H9 (cell line): ENCODE measurements around the gene KIF1A. TPM values are rescaled to one million over a fixed set of nuclear protein-coding genes. Genes with fewer than 3 reads are reported as not detected.

ENCODE experiments used
- DNase-seq: peaks from one replicate; pipeline ENCODE4 v3.0.0-alpha.2; 2017
- H2AFZ ChIP-seq: one replicate; pipeline ENCODE4 v1.6.1; 2013; ENCODE audit warnings: mild to moderate bottlenecking, low read length, control low read depth, moderate library complexity
- H2AK5ac ChIP-seq: 2 replicates; pipeline ENCODE4 v1.6.1; 2013; ENCODE audit warnings: low read length, control low read depth, mixed read lengths; ENCODE audit not compliant: insufficient read length
- H2BK120ac ChIP-seq: one replicate; pipeline ENCODE4 v1.6.1; 2013; ENCODE audit warnings: low read depth, mild to moderate bottlenecking, low read length, control low read depth, inconsistent platforms; ENCODE audit not compliant: poor library complexity, severe bottlenecking
- H2BK12ac ChIP-seq: 2 replicates; pipeline ENCODE4 v1.6.1; 2013; ENCODE audit warnings: low read length, control low read depth, mixed read lengths, low read depth; ENCODE audit not compliant: insufficient read length
- H2BK15ac ChIP-seq: 2 replicates; pipeline ENCODE4 v1.6.1; 2013; ENCODE audit warnings: low read depth, low read length, control low read depth
- H2BK20ac ChIP-seq: one replicate; pipeline ENCODE4 v1.6.1; 2013; ENCODE audit warnings: low read depth, mild to moderate bottlenecking, low read length, control low read depth, inconsistent platforms; ENCODE audit not compliant: poor library complexity, severe bottlenecking
- H2BK5ac ChIP-seq: 2 replicates; pipeline ENCODE4 v1.6.1; 2013; ENCODE audit warnings: low read length, control low read depth, mixed read lengths; ENCODE audit not compliant: insufficient read length
- H3K14ac ChIP-seq: 2 replicates; pipeline ENCODE4 v1.6.1; 2013; ENCODE audit warnings: low read length, control low read depth; ENCODE audit not compliant: insufficient read depth
- H3K18ac ChIP-seq: 2 replicates; pipeline ENCODE4 v1.6.1; 2013; ENCODE audit warnings: low read depth, mild to moderate bottlenecking, mixed read lengths, low read length, control low read depth; ENCODE audit not compliant: insufficient read length
- H3K23ac ChIP-seq: 2 replicates; pipeline ENCODE4 v1.6.1; 2013; ENCODE audit warnings: low read length, control low read depth, mixed read lengths, low read depth; ENCODE audit not compliant: insufficient read length
- H3K23me2 ChIP-seq: 2 replicates; pipeline ENCODE4 v1.6.1; 2013; ENCODE audit warnings: low read depth, mild to moderate bottlenecking, mixed read lengths, low read length, control low read depth; ENCODE audit not compliant: insufficient read length, poor library complexity, severe bottlenecking
- H3K27ac ChIP-seq: 2 replicates; pipeline ENCODE4 v1.5.1; 2013; ENCODE audit warnings: low read length, control low read depth, mixed read lengths, low read depth; ENCODE audit not compliant: insufficient read length
- H3K27me3 ChIP-seq: 2 replicates; pipeline ENCODE4 v1.6.1; 2013; ENCODE audit warnings: low read length, control low read depth, inconsistent platforms; ENCODE audit not compliant: insufficient read depth
- H3K4ac ChIP-seq: 2 replicates; pipeline ENCODE4 v1.6.1; 2013; ENCODE audit warnings: low read depth, mild to moderate bottlenecking, control low read depth, inconsistent platforms, low read length, moderate library complexity
- H3K4me1 ChIP-seq: 2 replicates; pipeline ENCODE4 v1.6.1; 2013; ENCODE audit warnings: low read length, control low read depth, inconsistent platforms; ENCODE audit not compliant: insufficient read depth
- H3K4me2 ChIP-seq: 2 replicates; pipeline ENCODE4 v1.6.1; 2013; ENCODE audit warnings: low read length, control low read depth, mixed read lengths; ENCODE audit not compliant: insufficient read length, insufficient read depth
- H3K56ac ChIP-seq: 2 replicates; pipeline ENCODE4 v1.6.1; 2013; ENCODE audit warnings: low read depth, mild to moderate bottlenecking, mixed read lengths, low read length, control low read depth; ENCODE audit not compliant: insufficient read length
- H3K79me1 ChIP-seq: 2 replicates; pipeline ENCODE4 v1.6.1; 2013; ENCODE audit warnings: low read depth, mild to moderate bottlenecking, moderate library complexity, low read length, control low read depth, inconsistent platforms; ENCODE audit not compliant: insufficient read depth, poor library complexity, severe bottlenecking
- H3K79me2 ChIP-seq: 2 replicates; pipeline ENCODE4 v1.6.1; 2013; ENCODE audit warnings: low read length, control low read depth, inconsistent platforms; ENCODE audit not compliant: insufficient read depth
- H3K9ac ChIP-seq: 2 replicates; pipeline ENCODE4 v1.6.1; 2013; ENCODE audit warnings: low read length, control low read depth, mixed read lengths; ENCODE audit not compliant: insufficient read length; ENCODE audit errors: extremely low read depth
- H3K9me3 ChIP-seq: one replicate; pipeline ENCODE4 v1.6.1; 2013; ENCODE audit warnings: low read depth, low read length, inconsistent platforms; ENCODE audit not compliant: control insufficient read depth
- H3T11ph ChIP-seq: one replicate; pipeline ENCODE4 v1.6.1; 2013; ENCODE audit warnings: mild to moderate bottlenecking, low read length, control low read depth, inconsistent platforms
- H4K20me1 ChIP-seq: one replicate; pipeline ENCODE4 v1.6.1; 2013; ENCODE audit not compliant: control insufficient read depth, insufficient read length, insufficient read depth
- H4K5ac ChIP-seq: 2 replicates; pipeline ENCODE4 v1.6.1; 2013; ENCODE audit warnings: low read depth, mild to moderate bottlenecking, mixed read lengths, low read length, control low read depth; ENCODE audit not compliant: insufficient read length
- H4K8ac ChIP-seq: replicated peaks from 2 replicates; pipeline ENCODE4 v1.6.1; 2013; ENCODE audit warnings: low read length, control low read depth, mixed read lengths, low read depth; ENCODE audit not compliant: insufficient read length
- H4K91ac ChIP-seq: 2 replicates; pipeline ENCODE4 v1.6.1; 2013; ENCODE audit warnings: low read depth, mild to moderate bottlenecking, moderate library complexity, mixed read lengths, low read length, control low read depth; ENCODE audit not compliant: insufficient read length
- H3K27ac Mint-ChIP-seq, 3 experiments: 2 replicates in 2 of 3; 3 replicates in 1 of 3; pipeline ENCODE4 v1.8.0; 2020 to 2021; ENCODE audit warnings: mixed read lengths in 3 of 3, mild to moderate bottlenecking in 1 of 3, moderate library complexity in 1 of 3
- H3K27me3 Mint-ChIP-seq: 2 replicates; pipeline ENCODE4 v1.8.0; 2021; ENCODE audit warnings: low read depth, mild to moderate bottlenecking, moderate library complexity, mixed read lengths
- H3K36me3 Mint-ChIP-seq, 3 experiments: 2 replicates in 2 of 3; 3 replicates in 1 of 3; pipeline ENCODE4 v1.8.0; 2020 to 2021; ENCODE audit warnings: low read depth in 3 of 3, mixed read lengths in 3 of 3; ENCODE audit not compliant: insufficient read depth in 1 of 3
- H3K4me1 Mint-ChIP-seq, 2 experiments: 2 replicates each; pipeline ENCODE4 v1.8.0; 2020; ENCODE audit warnings: mixed read lengths in 2 of 2
- H3K4me3 Mint-ChIP-seq, 2 experiments: 2 replicates in 1 of 2; 3 replicates in 1 of 2; pipeline ENCODE4 v1.8.0; 2020 to 2021; ENCODE audit warnings: mild to moderate bottlenecking in 2 of 2, mixed read lengths in 2 of 2, moderate library complexity in 1 of 2
- H3K9me3 Mint-ChIP-seq, 2 experiments: 2 replicates in 1 of 2; 3 replicates in 1 of 2; pipeline ENCODE4 v1.8.0; 2020; ENCODE audit warnings: mild to moderate bottlenecking in 2 of 2, mixed read lengths in 2 of 2, moderate library complexity in 1 of 2
- CTCF ChIP-seq: fragments of 200-600 bp; sonication (generic); conservative IDR thresholded peaks from 3 replicates; pipeline ENCODE4 v1.8.0; 2021; ENCODE audit warnings: antibody characterized with exemption, mild to moderate bottlenecking
- WGBS: extraction: QIAGEN DNeasy Blood & Tissue Kit; methylation state at CpG from one replicate; pipeline ENCODE4 v1.1.7; 2013; ENCODE audit warnings: missing lambda C conversion rate, low lambda C conversion rate, mixed read lengths; ENCODE audit not compliant: insufficient read length; ENCODE audit errors: extremely low coverage; 5-methylcytosine and 5-hydroxymethylcytosine counted together
- total RNA-seq: library from RNA; stranded (reverse); gene quantifications from 2 replicates; pipeline ENCODE4 v1.2.1, GENCODE V29; 2021

Gene KIF1A
- total RNA-seq, 1 experiment from 2014 or later = 204 TPM

GRCh38 chr2:240757086-240757614 is 62.9 kb downstream of the KIF1A start:
- Histone ChIP-seq H3K4ac (no peak overlapping the region), H4K20me1 (no peaks in the 10 kb centered on the region), H3K18ac (no peak overlapping the region), H2BK5ac (no peak overlapping the region), H3K56ac (no peak overlapping the region), H2BK15ac (no peak overlapping the region), H3K23me2 (no peaks in the 10 kb centered on the region), H3K4me1 (no peaks in the 10 kb centered on the region), H3K79me2 (no peaks in the 10 kb centered on the region), H3T11ph (no peak overlapping the region), H2BK12ac (no peak overlapping the region), H3K79me1 (no peaks in the 10 kb centered on the region), H3K23ac (no peak overlapping the region), H3K27me3 (no peaks in the 10 kb centered on the region), H3K27ac (no peak overlapping the region), H2BK120ac (no peak overlapping the region), H4K8ac (no peak overlapping the region), H4K91ac (no peak overlapping the region), H2AFZ (no peak overlapping the region), H3K4me2 (no peak overlapping the region), H2BK20ac (no peak overlapping the region), H4K5ac (no peak overlapping the region), H3K9ac (no peak overlapping the region), H2AK5ac (no peak overlapping the region), H3K9me3 (no peaks in the 10 kb centered on the region), H3K14ac (no peak overlapping the region)
- Mint-ChIP-seq H3K9me3 (no peaks in the 10 kb centered on the region), H3K36me3 (peaks cover 34 to 72% (median 70%) of the 10 kb centered on the region in 3 experiments; a peak in 6 of 7 replicates), H3K27ac (peak overlapping the region in 1 of 3 experiments; percentile 27; a peak in 1 of 7 replicates), H3K4me3 (no peak overlapping the region), H3K4me1 (no peaks in the 10 kb centered on the region), H3K27me3 (no peaks in the 10 kb centered on the region; the same call in 1 of the 2 replicates)
- no CpG with 5 or more reads among the region's 31 CpGs for WGBS
- DNase-seq = no peak
- no peak for TF ChIP-seq CTCF
